Mononuclear cell (primary cell): Measurements from ENCODE around the gene ACER3. TPM values are rescaled to one million over a fixed set of nuclear protein-coding genes. Genes with fewer than 3 reads are reported as not detected.
"Not testable (repeated sequence)": the region's sequence is repeated elsewhere in the genome, so short reads cannot be mapped to it uniquely, and the experiment has no call there.

ENCODE experiments used
- H3K27me3 ChIP-seq: 2 replicates; pipeline ENCODE4 v1.6.0; 2011; ENCODE audit warnings: low read length, control low read depth; ENCODE audit not compliant: insufficient read depth
- H3K4me1 ChIP-seq: 2 replicates; pipeline ENCODE4 v1.5.1; 2011; ENCODE audit warnings: mild to moderate bottlenecking, low read length, control low read depth; ENCODE audit not compliant: insufficient read depth
- H3K4me3 ChIP-seq: 2 replicates; pipeline ENCODE4 v1.5.1; 2011; ENCODE audit warnings: mild to moderate bottlenecking, low read length, moderate library complexity
- H3K9me3 ChIP-seq: 2 replicates; pipeline ENCODE4 v1.5.1; 2011; ENCODE audit warnings: low read depth, mild to moderate bottlenecking, control low read depth, low read length
- total RNA-seq: library from RNA; depleted of rRNA; stranded (reverse); fragments of >200 nt; gene quantifications from one replicate; pipeline ENCODE4 v1.2.3, GENCODE V29; 2012

The ACER3 gene
- total RNA-seq, 1 donor = 13.6 TPM

GRCh38 chr11:76880314-76880713, 19.6 kb downstream of the ACER3 start:
- Histone ChIP-seq H3K4me1 (peaks cover 11% of the 10 kb centered on the region), H3K9me3 (no peaks in the 10 kb centered on the region), H3K4me3 (no peak overlapping the region), H3K27me3 (no peaks in the 10 kb centered on the region)

GRCh38 chr11:76880956-76881355, 20.2 kb downstream of the ACER3 start:
- Histone ChIP-seq H3K4me3 (no peak overlapping the region), H3K9me3 (no peaks in the 10 kb centered on the region), H3K27me3 (no peaks in the 10 kb centered on the region), H3K4me1 (peaks cover 15% of the 10 kb centered on the region)

GRCh38 chr11:76885390-76886097, 24.8 kb downstream of the ACER3 start:
- H3K4me1 ChIP-seq = peaks cover 15% of the 10 kb centered on the region
- H3K27me3 ChIP-seq = no peaks in the 10 kb centered on the region
- H3K4me3 ChIP-seq = no peak overlapping the region
- no peaks in the 10 kb centered on the region for H3K9me3 ChIP-seq

GRCh38 chr11:76888989-76889388, 28.3 kb downstream of the ACER3 start:
- H3K4me1 ChIP-seq = peaks cover 15% of the 10 kb centered on the region
- no peaks in the 10 kb centered on the region for H3K27me3 ChIP-seq
- H3K9me3 ChIP-seq = no peaks in the 10 kb centered on the region
- H3K4me3 ChIP-seq = no peak overlapping the region

GRCh38 chr11:76889411-76889975, 28.8 kb downstream of the ACER3 start:
- no peaks in the 10 kb centered on the region for H3K9me3 ChIP-seq
- peaks cover 11% of the 10 kb centered on the region for H3K4me1 ChIP-seq
- no peak overlapping the region for H3K4me3 ChIP-seq
- H3K27me3 ChIP-seq = no peaks in the 10 kb centered on the region

GRCh38 chr11:76890329-76890728, 29.6 kb downstream of the ACER3 start:
- Histone ChIP-seq H3K4me1 (peaks cover 4% of the 10 kb centered on the region), H3K27me3 (no peaks in the 10 kb centered on the region), H3K9me3 (no peaks in the 10 kb centered on the region), H3K4me3 (no peak overlapping the region)

GRCh38 chr11:76891285-76891684, 30.6 kb downstream of the ACER3 start:
- H3K4me1 ChIP-seq = no peaks in the 10 kb centered on the region
- H3K9me3 ChIP-seq = no peaks in the 10 kb centered on the region
- H3K4me3 ChIP-seq = no peak overlapping the region
- no peaks in the 10 kb centered on the region for H3K27me3 ChIP-seq

GRCh38 chr11:76891793-76892192, 31.1 kb downstream of the ACER3 start:
- H3K4me3 ChIP-seq = no peak overlapping the region

GRCh38 chr11:76892306-76892705, 31.6 kb downstream of the ACER3 start:
- Histone ChIP-seq H3K27me3 (no peaks in the 10 kb centered on the region), H3K4me3 (no peak overlapping the region), H3K9me3 (no peaks in the 10 kb centered on the region), H3K4me1 (no peaks in the 10 kb centered on the region)

More at GRCh38 chr11:76891793-76892192, 31.1 kb downstream of the ACER3 start:
- no peaks in the 10 kb centered on the region for H3K4me1 ChIP-seq
- no peaks in the 10 kb centered on the region for H3K27me3 ChIP-seq
- H3K9me3 ChIP-seq = no peaks in the 10 kb centered on the region

- Histone ChIP-seq H3K27me3 (no peaks in the 10 kb centered on the region), H3K4me1 (no peaks in the 10 kb centered on the region), H3K9me3 (no peaks in the 10 kb centered on the region)
These were observed 36.5 kb downstream of the ACER3 start for GRCh38 chr11:76897233-76897632.

GRCh38 chr11:76901144-76901543, 40.4 kb downstream of the ACER3 start:
- Histone ChIP-seq H3K9me3 (peaks cover 4% of the 10 kb centered on the region), H3K27me3 (no peaks in the 10 kb centered on the region), H3K4me3 (no peak overlapping the region), H3K4me1 (no peaks in the 10 kb centered on the region)

More at GRCh38 chr11:76897233-76897632, 36.5 kb downstream of the ACER3 start:
- H3K4me3 ChIP-seq = no peak overlapping the region

GRCh38 chr11:76901622-76902021, 40.9 kb downstream of the ACER3 start:
- H3K27me3 ChIP-seq, H3K4me1 ChIP-seq, H3K4me3 ChIP-seq, H3K9me3 ChIP-seq: not testable (repeated sequence)

GRCh38 chr11:76902121-76903014, 41.6 kb downstream of the ACER3 start:
- Histone ChIP-seq H3K27me3 (no peaks in the 10 kb centered on the region), H3K9me3 (peaks cover 7% of the 10 kb centered on the region), H3K4me3 (no peak overlapping the region), H3K4me1 (no peaks in the 10 kb centered on the region)

- H3K4me3 ChIP-seq = no peak overlapping the region
- H3K9me3 ChIP-seq = peaks cover 7% of the 10 kb centered on the region
- H3K4me1 ChIP-seq = no peaks in the 10 kb centered on the region
- no peaks in the 10 kb centered on the region for H3K27me3 ChIP-seq
These were observed 42.6 kb downstream of the ACER3 start for GRCh38 chr11:76903325-76903724.
